IPS-15b (cell line): ENCODE data around the gene ADAMTSL1.

Source experiments
- H3K27me3 ChIP-seq: one replicate; pipeline ENCODE4 v1.6.1; 2013; ENCODE audit warnings: low read length; ENCODE audit not compliant: control insufficient read depth, insufficient read depth
- H3K36me3 ChIP-seq: one replicate; pipeline ENCODE4 v1.6.1; 2013; ENCODE audit warnings: low read length; ENCODE audit not compliant: control insufficient read depth, insufficient read depth
- H3K4me1 ChIP-seq: one replicate; pipeline ENCODE4 v1.6.1; 2013; ENCODE audit warnings: mild to moderate bottlenecking, low read length; ENCODE audit not compliant: control insufficient read depth, insufficient read depth
- H3K4me3 ChIP-seq: one replicate; pipeline ENCODE4 v1.5.1; 2013; ENCODE audit warnings: low read depth, low read length
- H3K9ac ChIP-seq: one replicate; pipeline ENCODE4 v1.6.1; 2013; ENCODE audit warnings: low read depth, mild to moderate bottlenecking, low read length
- H3K9me3 ChIP-seq: one replicate; pipeline ENCODE4 v1.6.1; 2013; ENCODE audit warnings: mild to moderate bottlenecking, low read length; ENCODE audit not compliant: control insufficient read depth, insufficient read depth

ADAMTSL1 gene

DNA sequence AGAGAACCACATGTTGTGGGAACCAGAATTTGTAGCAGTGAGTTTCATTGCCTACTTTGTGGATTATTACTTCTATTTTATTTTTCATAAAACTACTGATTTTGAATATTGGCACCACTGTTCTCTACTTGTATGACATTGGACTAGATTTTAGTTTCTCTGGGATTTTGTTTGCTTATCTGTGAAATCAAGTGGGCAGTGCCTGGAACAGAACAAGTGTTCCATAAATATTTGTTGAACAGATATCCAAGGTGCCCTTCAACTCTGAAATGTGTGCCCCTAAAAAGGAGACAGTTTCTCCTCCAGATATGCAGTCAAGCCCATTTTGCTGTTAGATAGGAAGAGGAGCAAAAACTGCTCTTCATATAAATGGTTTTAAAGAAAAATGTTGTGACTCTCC lies 42.6 kb downstream of the ADAMTSL1 start:
- Histone ChIP-seq H3K4me3 (no peak overlapping the region), H3K27me3 (no peaks in the 10 kb centered on the region), H3K9ac (no peak overlapping the region), H3K36me3 (no peaks in the 10 kb centered on the region), H3K9me3 (no peaks in the 10 kb centered on the region), H3K4me1 (no peaks in the 10 kb centered on the region)

DNA sequence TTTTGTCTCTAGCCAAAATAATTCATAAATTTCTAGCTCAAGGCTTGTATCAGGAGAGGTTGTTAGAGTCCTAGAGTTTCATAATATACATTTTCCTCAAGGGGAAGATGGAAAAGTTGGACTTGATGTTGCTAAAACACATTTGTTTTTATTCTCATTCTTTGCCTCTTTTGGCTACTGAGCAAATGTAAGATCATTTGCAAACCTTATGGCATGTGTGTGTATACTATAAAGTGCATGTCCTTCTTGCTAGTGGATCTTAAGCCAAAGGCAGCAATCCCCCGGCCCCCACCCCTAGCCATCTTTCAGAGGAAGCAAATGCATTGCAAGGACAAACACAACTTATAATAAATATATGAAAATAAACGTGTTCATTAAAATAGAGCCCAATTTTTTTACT lies 43.0 kb downstream of the ADAMTSL1 start:
- H3K27me3 ChIP-seq = no peaks in the 10 kb centered on the region
- H3K4me1 ChIP-seq = no peaks in the 10 kb centered on the region
- H3K4me3 ChIP-seq = no peak overlapping the region
- no peaks in the 10 kb centered on the region for H3K9me3 ChIP-seq
- H3K36me3 ChIP-seq = no peaks in the 10 kb centered on the region
- H3K9ac ChIP-seq = no peak overlapping the region

- no peak overlapping the region for H3K4me3 ChIP-seq
- no peak overlapping the region for H3K9ac ChIP-seq
- H3K27me3 ChIP-seq = no peaks in the 10 kb centered on the region
- no peaks in the 10 kb centered on the region for H3K36me3 ChIP-seq
- H3K9me3 ChIP-seq = no peaks in the 10 kb centered on the region
- H3K4me1 ChIP-seq = no peaks in the 10 kb centered on the region
Observed at GRCh38 chr9:18520416-18521047, 46.6 kb downstream of the ADAMTSL1 start.

DNA sequence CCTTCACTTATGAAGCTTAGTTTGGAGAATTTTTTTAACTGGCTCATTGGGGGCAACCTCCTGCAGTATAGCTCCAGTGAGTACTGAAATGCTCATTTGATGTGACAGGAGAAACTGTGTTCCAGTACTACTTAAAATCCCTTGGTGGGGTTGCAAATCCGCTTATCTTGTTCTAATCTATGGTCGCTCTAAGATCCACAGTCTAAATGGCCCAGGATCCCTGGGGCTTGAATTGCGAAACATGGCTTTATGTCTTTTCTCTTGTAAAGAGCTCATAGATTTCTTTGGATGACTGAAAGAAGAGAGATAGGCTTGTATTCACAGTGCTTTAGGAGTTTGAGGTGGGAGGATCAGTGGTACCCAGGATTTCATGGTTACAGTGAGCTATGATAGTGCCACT lies 52.7 kb downstream of the ADAMTSL1 start:
- no peaks in the 10 kb centered on the region for H3K9me3 ChIP-seq
- no peaks in the 10 kb centered on the region for H3K27me3 ChIP-seq
- H3K4me1 ChIP-seq = no peaks in the 10 kb centered on the region
- no peak overlapping the region for H3K4me3 ChIP-seq
- H3K9ac ChIP-seq = no peak overlapping the region
- no peaks in the 10 kb centered on the region for H3K36me3 ChIP-seq

DNA sequence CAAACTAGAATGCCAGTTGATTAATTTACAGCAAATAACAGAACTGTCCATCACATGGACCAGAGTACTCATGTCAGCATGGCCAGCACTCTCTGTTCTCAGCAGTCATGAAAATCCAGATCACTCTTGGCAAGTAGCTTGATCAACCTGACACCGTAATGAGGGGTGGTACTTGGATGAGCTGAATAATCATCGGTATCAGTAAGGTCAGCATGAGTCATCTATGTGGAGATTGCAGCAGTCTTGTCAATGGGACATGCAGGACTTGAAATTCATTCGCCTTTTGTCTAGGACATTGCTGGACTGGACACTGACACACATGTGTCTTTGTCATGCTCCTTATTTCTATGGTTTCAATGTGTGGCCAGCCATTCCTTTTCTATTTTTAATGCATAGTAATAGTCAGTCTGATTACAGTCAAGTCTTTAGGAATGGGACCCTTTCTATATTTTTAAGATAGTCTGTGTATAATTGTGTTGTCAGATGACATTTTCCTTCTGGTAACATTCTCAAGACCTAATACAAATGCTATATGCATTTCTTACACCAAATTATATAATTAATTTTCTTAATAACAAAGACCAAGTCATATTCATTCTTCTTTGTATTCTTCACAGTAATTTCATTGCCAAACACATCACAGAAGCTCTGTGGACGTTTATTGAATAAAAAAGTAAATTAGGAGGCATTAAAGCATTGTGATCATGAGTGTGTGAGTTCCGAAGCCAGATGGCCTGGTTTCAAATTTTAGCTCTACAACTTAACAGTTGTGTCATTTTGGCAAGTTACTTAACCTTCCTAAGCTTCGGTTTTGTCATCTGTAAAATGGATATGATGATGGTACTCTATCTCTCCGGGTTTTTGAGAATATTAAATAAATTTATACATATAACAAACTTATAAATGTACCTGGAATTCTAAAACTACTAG lies 57.4 kb downstream of the ADAMTSL1 start:
- Histone ChIP-seq H3K4me3 (no peak overlapping the region), H3K36me3 (no peaks in the 10 kb centered on the region), H3K4me1 (no peaks in the 10 kb centered on the region), H3K9ac (no peak overlapping the region), H3K27me3 (no peaks in the 10 kb centered on the region), H3K9me3 (no peaks in the 10 kb centered on the region)

GRCh38 chr9:18534611-18535010 lies 60.7 kb downstream of the ADAMTSL1 start:
- Histone ChIP-seq H3K27me3 (no peaks in the 10 kb centered on the region), H3K9me3 (no peaks in the 10 kb centered on the region), H3K36me3 (no peaks in the 10 kb centered on the region), H3K9ac (no peak overlapping the region), H3K4me3 (no peak overlapping the region), H3K4me1 (no peaks in the 10 kb centered on the region)

- no peaks in the 10 kb centered on the region for H3K9me3 ChIP-seq
- H3K9ac ChIP-seq = no peak overlapping the region
- H3K36me3 ChIP-seq = no peaks in the 10 kb centered on the region
- no peaks in the 10 kb centered on the region for H3K27me3 ChIP-seq
- no peaks in the 10 kb centered on the region for H3K4me1 ChIP-seq
- no peak overlapping the region for H3K4me3 ChIP-seq
Observed at GRCh38 chr9:18536554-18536953, 62.6 kb downstream of the ADAMTSL1 start.

DNA sequence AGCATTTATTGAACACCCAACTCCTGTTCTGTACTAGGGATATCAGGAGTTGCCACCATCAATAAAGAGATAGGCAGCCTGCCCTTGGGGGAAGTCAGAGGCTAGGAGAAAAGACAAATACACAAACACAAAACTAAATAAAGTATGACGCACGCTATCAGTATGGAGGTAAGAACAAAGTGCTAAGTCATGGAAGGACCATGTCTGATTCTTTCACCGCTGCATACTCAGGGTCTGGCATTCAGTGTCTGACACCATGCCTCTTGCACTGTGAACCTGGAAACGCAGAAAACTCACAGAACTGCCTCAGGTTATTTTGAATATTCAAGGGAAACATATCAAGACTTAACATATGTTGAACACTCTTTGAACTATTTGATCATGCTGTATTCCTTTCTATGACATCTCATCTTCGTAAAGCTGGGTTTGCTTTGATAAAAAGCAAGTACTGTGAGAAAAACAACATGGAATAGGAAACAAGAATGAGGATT lies 65.3 kb downstream of the ADAMTSL1 start:
- Histone ChIP-seq H3K4me3 (no peak overlapping the region), H3K36me3 (no peaks in the 10 kb centered on the region), H3K27me3 (no peaks in the 10 kb centered on the region), H3K9ac (no peak overlapping the region), H3K4me1 (no peaks in the 10 kb centered on the region), H3K9me3 (no peaks in the 10 kb centered on the region)

DNA sequence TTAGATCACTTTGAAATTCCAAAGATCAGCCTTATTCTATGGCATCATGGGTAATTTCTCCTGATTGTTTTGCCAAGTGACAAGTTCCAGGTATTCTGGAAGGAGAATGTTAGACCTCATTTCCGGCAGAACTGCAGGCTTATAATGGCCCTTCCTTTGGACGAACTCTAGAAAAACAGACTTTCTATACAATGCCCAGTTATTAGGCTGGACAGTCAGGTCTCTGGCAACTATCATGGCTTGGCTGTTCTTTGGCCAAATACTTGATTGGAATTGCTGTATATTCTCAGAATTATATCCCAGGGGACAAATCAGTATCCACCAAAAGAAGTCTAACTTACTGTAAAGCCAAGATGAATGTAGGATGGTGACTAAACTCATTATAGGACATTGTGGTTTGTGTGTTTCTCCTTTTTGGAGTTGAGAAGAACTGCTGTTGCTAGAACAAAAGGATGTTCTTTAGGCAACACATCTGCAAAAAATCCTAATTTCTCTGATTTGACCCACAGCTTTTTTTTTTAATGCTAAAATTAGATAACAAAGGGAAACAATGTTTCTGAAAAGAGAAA lies 69.0 kb downstream of the ADAMTSL1 start:
- H3K36me3 ChIP-seq = no peaks in the 10 kb centered on the region
- no peaks in the 10 kb centered on the region for H3K9me3 ChIP-seq
- no peak overlapping the region for H3K9ac ChIP-seq
- no peaks in the 10 kb centered on the region for H3K4me1 ChIP-seq
- no peaks in the 10 kb centered on the region for H3K27me3 ChIP-seq
- H3K4me3 ChIP-seq = no peak overlapping the region

- no peaks in the 10 kb centered on the region for H3K4me1 ChIP-seq
- H3K9ac ChIP-seq = no peak overlapping the region
- no peaks in the 10 kb centered on the region for H3K36me3 ChIP-seq
- H3K9me3 ChIP-seq = no peaks in the 10 kb centered on the region
- no peak overlapping the region for H3K4me3 ChIP-seq
- no peaks in the 10 kb centered on the region for H3K27me3 ChIP-seq
Observed at GRCh38 chr9:18543406-18544192, 69.6 kb downstream of the ADAMTSL1 start.

DNA sequence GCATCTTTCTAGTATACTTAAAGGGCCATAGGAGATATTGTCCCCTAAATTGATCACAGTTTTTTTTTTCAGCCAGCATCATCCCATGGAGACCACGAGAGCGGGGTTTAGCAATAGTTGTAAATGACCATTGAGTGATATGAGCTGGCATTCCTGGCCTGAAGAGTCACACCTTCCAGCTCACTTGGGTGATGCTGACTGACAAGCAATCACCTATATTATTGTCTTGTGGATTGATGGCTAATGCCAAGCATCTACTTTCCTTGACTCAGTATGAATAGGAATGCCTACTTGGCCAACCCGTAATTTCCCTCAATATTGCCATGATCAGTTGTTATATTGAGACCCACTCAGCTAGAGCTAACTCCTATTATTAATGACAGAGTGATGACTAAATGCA lies 70.5 kb downstream of the ADAMTSL1 start:
- H3K27me3 ChIP-seq = no peaks in the 10 kb centered on the region
- no peaks in the 10 kb centered on the region for H3K4me1 ChIP-seq
- no peak overlapping the region for H3K9ac ChIP-seq
- H3K4me3 ChIP-seq = no peak overlapping the region
- no peaks in the 10 kb centered on the region for H3K36me3 ChIP-seq
- H3K9me3 ChIP-seq = no peaks in the 10 kb centered on the region
